Endothelial cell of umbilical vein (primary cell): ENCODE data around the gene MARK2. TPM values are rescaled to one million over a fixed set of nuclear protein-coding genes. Genes with fewer than 3 reads are reported as not detected.

Source experiments
- BruUV-seq: library from RNA; stranded (reverse); fragments of 400-500 nt; replicated peaks from 2 replicates; lab custom pipeline; 2021; lab: Mats Ljungman, UMichigan
- CTCF ChIA-PET: fragments of 300-600, 350-600 bp; sonication (Branson Sonifier 250); formaldehyde crosslinking; loops from one replicate; lab custom pipeline; 2021; ENCODE audit warnings: antibody characterized with exemption, inconsistent platforms; lab: Charles Lee
- POLR2A ChIA-PET: fragments of 300-600, 350-600 bp; sonication (Branson Sonifier 250); formaldehyde crosslinking; loops from one replicate; lab custom pipeline; 2021; ENCODE audit warnings: antibody characterized with exemption, inconsistent platforms; lab: Charles Lee
- DNase-seq: peaks from one replicate; pipeline ENCODE4 v3.0.0-alpha.2; 2011; ENCODE audit warnings: low read depth, low spot score
- FAIRE-seq: peaks from 2 replicates; lab custom pipeline; 2011; peaks lifted over from hg19 to GRCh38; lab: Jason Lieb, UNC
- H2AFZ ChIP-seq: 2 replicates; pipeline ENCODE4 v1.6.0; 2012; ENCODE audit warnings: low read depth, low read length, control low read depth, inconsistent platforms
- H3K27ac ChIP-seq: 2 replicates; pipeline ENCODE4 v1.5.1; 2011; ENCODE audit warnings: low read depth, mild to moderate bottlenecking, control low read depth, low read length, moderate library complexity; ENCODE audit not compliant: insufficient read depth
- H3K27me3 ChIP-seq, 2 experiments: 2 replicates each; pipeline versions ENCODE4 v1.6.0 to v1.6.1; 2011; ENCODE audit warnings: low read length in 2 of 2, mixed read lengths in 1 of 2; ENCODE audit not compliant: control insufficient read depth in 2 of 2, insufficient read depth in 2 of 2
- H3K36me3 ChIP-seq, 2 experiments: 2 replicates in 1 of 2; 3 replicates in 1 of 2; pipeline ENCODE4 v1.5.1; 2011; ENCODE audit warnings: low read length in 2 of 2, mild to moderate bottlenecking in 1 of 2, moderate library complexity in 1 of 2; ENCODE audit not compliant: control insufficient read depth in 2 of 2, insufficient read depth in 2 of 2; ENCODE audit errors: extremely low read depth in 1 of 2
- H3K4me1 ChIP-seq: 3 replicates; pipeline ENCODE4 v1.5.1; 2011; ENCODE audit warnings: mild to moderate bottlenecking, low read length; ENCODE audit not compliant: control insufficient read depth, insufficient read depth; ENCODE audit errors: extremely low read depth
- H3K4me2 ChIP-seq: 2 replicates; pipeline ENCODE4 v1.6.1; 2011; ENCODE audit warnings: low read length, control low read depth, mixed read lengths; ENCODE audit not compliant: insufficient read depth
- H3K4me3 ChIP-seq, 3 experiments: fragments of 200-600 bp in 1 of 3; sonication (generic), shearing (Covaris generic) in 1 of 3; replicated peaks in 1 of 3; 2 replicates each; pipeline ENCODE4 v1.5.1; 2011 to 2016; ENCODE audit warnings: control low read depth in 3 of 3, low read length in 3 of 3, mild to moderate bottlenecking in 2 of 3, inconsistent platforms in 1 of 3, low read depth in 1 of 3, moderate library complexity in 1 of 3; ENCODE audit not compliant: insufficient read depth in 1 of 3
- H3K79me2 ChIP-seq: 2 replicates; pipeline ENCODE4 v1.6.0; 2012; ENCODE audit warnings: low read length, inconsistent platforms; ENCODE audit not compliant: control insufficient read depth, insufficient read depth
- H3K9ac ChIP-seq: replicated peaks from 2 replicates; pipeline ENCODE3; 2011; ENCODE audit warnings: low read length, control low read depth; ENCODE audit not compliant: insufficient read depth; ENCODE audit errors: extremely low read depth
- H3K9me1 ChIP-seq: replicated peaks from 3 replicates; pipeline ENCODE4 v1.6.0; 2011; ENCODE audit warnings: mild to moderate bottlenecking, low read length; ENCODE audit not compliant: control insufficient read depth, insufficient read depth; ENCODE audit errors: extremely low read depth
- H3K9me3 ChIP-seq: replicated peaks from 2 replicates; pipeline ENCODE4 v1.5.1; 2012; ENCODE audit warnings: low read length, inconsistent platforms; ENCODE audit not compliant: control insufficient read depth, insufficient read depth
- H4K20me1 ChIP-seq: replicated peaks from 2 replicates; pipeline ENCODE3; 2011; ENCODE audit warnings: mild to moderate bottlenecking, low read length; ENCODE audit not compliant: control insufficient read depth, insufficient read depth; ENCODE audit errors: extremely low read depth
- CTCF ChIP-seq, 2 donors: IDR thresholded peaks; 1 replicate in 1 of 2; 2 replicates in 1 of 2; pipeline ENCODE4 v1.5.1; 2011; ENCODE audit warnings: low read length in 2 of 2, mild to moderate bottlenecking in 2 of 2, moderate library complexity in 2 of 2, control low read depth in 1 of 2, inconsistent platforms in 1 of 2, low read depth in 1 of 2; ENCODE audit not compliant: insufficient read depth in 1 of 2; ENCODE audit errors: extremely low read depth in 1 of 2
- EZH2 ChIP-seq: IDR thresholded peaks from 2 replicates; pipeline ENCODE4 v1.6.1; 2012; ENCODE audit warnings: borderline replicate concordance, low read depth, mild to moderate bottlenecking, moderate library complexity, low read length, inconsistent platforms; ENCODE audit not compliant: severe bottlenecking
- FOS ChIP-seq: IDR thresholded peaks from 2 replicates; pipeline ENCODE4 v1.6.1; 2011; ENCODE audit warnings: mild to moderate bottlenecking, low read length, moderate library complexity, borderline replicate concordance; ENCODE audit not compliant: insufficient read depth
- GATA2 ChIP-seq: IDR thresholded peaks from 2 replicates; pipeline ENCODE4 v1.7.0; 2011; ENCODE audit warnings: low read depth, mild to moderate bottlenecking, moderate library complexity, mixed read lengths, low read length; ENCODE audit not compliant: insufficient read length, insufficient read depth
- JUN ChIP-seq: IDR thresholded peaks from 2 replicates; pipeline ENCODE4 v1.6.1; 2011; ENCODE audit warnings: borderline replicate concordance, low read depth; ENCODE audit not compliant: insufficient read length, insufficient read depth
- MAX ChIP-seq: IDR thresholded peaks from 2 replicates; pipeline ENCODE4 v1.6.1; 2011; ENCODE audit not compliant: insufficient read depth, insufficient read length
- MYC ChIP-seq: IDR thresholded peaks from one replicate; pipeline ENCODE4 v1.6.1; 2011; ENCODE audit warnings: mild to moderate bottlenecking, low read depth, low read length
- POLR2A ChIP-seq: IDR thresholded peaks from 2 replicates; pipeline ENCODE4 v1.6.1; 2012; ENCODE audit warnings: low read depth, mild to moderate bottlenecking, control low read depth, low read length
- POLR2AphosphoS5 ChIP-seq: IDR thresholded peaks from 2 replicates; pipeline ENCODE4 v1.6.1; 2012; ENCODE audit warnings: low read depth, mild to moderate bottlenecking, control low read depth, low read length, moderate library complexity; ENCODE audit not compliant: insufficient read depth
- dilution Hi-C: fragments of 300-500 bp; cut with MboI; formaldehyde crosslinking; loops from one replicate; pipeline ENCODE4 v1.15.0; 2019; ENCODE audit warnings: low sequenced_read_pairs; ENCODE audit not compliant: extremely low pct_ligation_motif_present
- intact Hi-C: fragments of 100-400 bp; cut with micrococcal nuclease; formaldehyde crosslinking; loops from one replicate; pipeline ENCODE4 v1.10.0; 2022
- polyA plus RNA-seq, 4 experiments: library from polyadenylated mRNA; depleted of rRNA in 3 of 4; stranded (reverse) in 3 of 4; unstranded in 1 of 4; fragments of >200 nt; gene quantifications; 2 replicates each; pipeline versions ENCODE4 v1.2.1 to v1.2.3, GENCODE V29; 2011 to 2012; ENCODE audit warnings: missing spikeins in 1 of 4
- total RNA-seq: library from RNA; stranded (reverse); gene quantifications from 2 replicates; pipeline ENCODE4 v1.2.3, GENCODE V29; 2021

MARK2 gene
- total and polyA plus RNA-seq, 2 donors (not counting 3 experiments of a cell fraction or from before 2014, with no cell fraction given): 16.6 to 34.7 TPM

GRCh38 chr11:63843041-63843440 lies 4.1 kb downstream of the MARK2 start:
- no peaks in the 10 kb centered on the region for H3K9me3 ChIP-seq
- peaks cover 18% of the 10 kb centered on the region for H3K4me1 ChIP-seq
- H3K36me3 ChIP-seq: peaks cover 0 to 3% of the 10 kb centered on the region in 2 experiments
- peaks cover 82% of the 10 kb centered on the region for H3K79me2 ChIP-seq
- TF ChIP-seq POLR2AphosphoS5 (no peak), MAX (no peak), POLR2A (no peak), CTCF (IDR thresholded peaks at IDR 0.05; ENCODE audit: extremely low read depth in 1 of 2, insufficient read depth in 1 of 2, low read depth in 1 of 2, low read length in 2 of 2) (no peak), JUN (no peak), FOS (no peak), MYC (no peak), GATA2 (no peak), EZH2 (no peak)
- H3K9ac ChIP-seq: no peak overlapping the region
- dilution Hi-C loops: no loop called here
- FAIRE-seq (peak; percentile 24), DNase-seq (no peak)
- no peaks in the 10 kb centered on the region for H3K9me1 ChIP-seq
- peaks cover 6% of the 10 kb centered on the region for H4K20me1 ChIP-seq
- BruUV-seq: no TSS peak
- intact Hi-C loops: no loop called here
- no peak overlapping the region for H3K27ac ChIP-seq
- H2AFZ ChIP-seq: no peak overlapping the region
- CTCF ChIA-PET: interaction anchor here (16.7 kb wide), 1 partner anchor 102 kb away, joined by 264 read pairs; no protein-coding TSS in a partner anchor
- H3K4me2 ChIP-seq: no peak overlapping the region
- no peaks in the 10 kb centered on the region for H3K27me3 ChIP-seq
- H3K4me3 ChIP-seq: no peak overlapping the region
- POLR2A ChIA-PET: no interaction called here
